ENCODE data around the gene AGMAT. TPM values are rescaled to one million over a fixed set of nuclear protein-coding genes. Genes with fewer than 3 reads are reported as not detected.

Gene AGMAT
- total and polyA plus RNA-seq, 2 of the 13 experiments (the other 11 are each of a cell fraction or from before 2014, with no cell fraction given), result 59.1 to 174 TPM

GRCh38 chr1:15584489-15585363 is at the start of gene AGMAT (continued):
- no peak for TF ChIP-seq THAP9 (CRISPR knock-in tag; IDR thresholded peaks at IDR 0.05; ENCODE audit: borderline replicate concordance)
- TF ChIP-seq TFAP4 (IDR thresholded peaks at IDR 0.05; ENCODE audit: borderline replicate concordance, low read depth), result peak; percentile 42; the same call in 1 of the 2 replicates
- no peak for TF ChIP-seq ZNF577 (CRISPR knock-in tag; IDR thresholded peaks at IDR 0.05; ENCODE audit: borderline replicate concordance, low read depth)
- peak; percentile 91 for TF ChIP-seq ZFP91 (CRISPR knock-in tag; IDR thresholded peaks at IDR 0.05; ENCODE audit: borderline replicate concordance)
- peak; percentile 60; the same call in 1 of the 2 replicates for TF ChIP-seq ZNF552 (CRISPR knock-in tag; IDR thresholded peaks at IDR 0.05; ENCODE audit: borderline replicate concordance)
- TF ChIP-seq, protein P1, sequence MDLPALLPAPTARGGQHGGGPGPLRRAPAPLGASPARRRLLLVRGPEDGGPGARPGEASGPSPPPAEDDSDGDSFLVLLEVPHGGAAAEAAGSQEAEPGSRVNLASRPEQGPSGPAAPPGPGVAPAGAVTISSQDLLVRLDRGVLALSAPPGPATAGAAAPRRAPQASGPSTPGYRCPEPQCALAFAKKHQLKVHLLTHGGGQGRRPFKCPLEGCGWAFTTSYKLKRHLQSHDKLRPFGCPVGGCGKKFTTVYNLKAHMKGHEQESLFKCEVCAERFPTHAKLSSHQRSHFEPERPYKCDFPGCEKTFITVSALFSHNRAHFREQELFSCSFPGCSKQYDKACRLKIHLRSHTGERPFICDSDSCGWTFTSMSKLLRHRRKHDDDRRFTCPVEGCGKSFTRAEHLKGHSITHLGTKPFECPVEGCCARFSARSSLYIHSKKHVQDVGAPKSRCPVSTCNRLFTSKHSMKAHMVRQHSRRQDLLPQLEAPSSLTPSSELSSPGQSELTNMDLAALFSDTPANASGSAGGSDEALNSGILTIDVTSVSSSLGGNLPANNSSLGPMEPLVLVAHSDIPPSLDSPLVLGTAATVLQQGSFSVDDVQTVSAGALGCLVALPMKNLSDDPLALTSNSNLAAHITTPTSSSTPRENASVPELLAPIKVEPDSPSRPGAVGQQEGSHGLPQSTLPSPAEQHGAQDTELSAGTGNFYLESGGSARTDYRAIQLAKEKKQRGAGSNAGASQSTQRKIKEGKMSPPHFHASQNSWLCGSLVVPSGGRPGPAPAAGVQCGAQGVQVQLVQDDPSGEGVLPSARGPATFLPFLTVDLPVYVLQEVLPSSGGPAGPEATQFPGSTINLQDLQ (CRISPR knock-in tag; IDR thresholded peaks at IDR 0.05), result no peak
- TF ChIP-seq, protein P2, sequence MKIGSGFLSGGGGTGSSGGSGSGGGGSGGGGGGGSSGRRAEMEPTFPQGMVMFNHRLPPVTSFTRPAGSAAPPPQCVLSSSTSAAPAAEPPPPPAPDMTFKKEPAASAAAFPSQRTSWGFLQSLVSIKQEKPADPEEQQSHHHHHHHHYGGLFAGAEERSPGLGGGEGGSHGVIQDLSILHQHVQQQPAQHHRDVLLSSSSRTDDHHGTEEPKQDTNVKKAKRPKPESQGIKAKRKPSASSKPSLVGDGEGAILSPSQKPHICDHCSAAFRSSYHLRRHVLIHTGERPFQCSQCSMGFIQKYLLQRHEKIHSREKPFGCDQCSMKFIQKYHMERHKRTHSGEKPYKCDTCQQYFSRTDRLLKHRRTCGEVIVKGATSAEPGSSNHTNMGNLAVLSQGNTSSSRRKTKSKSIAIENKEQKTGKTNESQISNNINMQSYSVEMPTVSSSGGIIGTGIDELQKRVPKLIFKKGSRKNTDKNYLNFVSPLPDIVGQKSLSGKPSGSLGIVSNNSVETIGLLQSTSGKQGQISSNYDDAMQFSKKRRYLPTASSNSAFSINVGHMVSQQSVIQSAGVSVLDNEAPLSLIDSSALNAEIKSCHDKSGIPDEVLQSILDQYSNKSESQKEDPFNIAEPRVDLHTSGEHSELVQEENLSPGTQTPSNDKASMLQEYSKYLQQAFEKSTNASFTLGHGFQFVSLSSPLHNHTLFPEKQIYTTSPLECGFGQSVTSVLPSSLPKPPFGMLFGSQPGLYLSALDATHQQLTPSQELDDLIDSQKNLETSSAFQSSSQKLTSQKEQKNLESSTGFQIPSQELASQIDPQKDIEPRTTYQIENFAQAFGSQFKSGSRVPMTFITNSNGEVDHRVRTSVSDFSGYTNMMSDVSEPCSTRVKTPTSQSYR (CRISPR knock-in tag; IDR thresholded peaks at IDR 0.05; ENCODE audit: borderline replicate concordance), result peak; percentile 99
- no peak for TF ChIP-seq SMAD1 (CRISPR knock-in tag; IDR thresholded peaks at IDR 0.05; ENCODE audit: borderline replicate concordance, low read depth)
- peak; percentile 83; the same call in 1 of the 2 replicates for TF ChIP-seq ZNF678 (CRISPR knock-in tag; IDR thresholded peaks at IDR 0.05)
- TF ChIP-seq, protein P3, sequence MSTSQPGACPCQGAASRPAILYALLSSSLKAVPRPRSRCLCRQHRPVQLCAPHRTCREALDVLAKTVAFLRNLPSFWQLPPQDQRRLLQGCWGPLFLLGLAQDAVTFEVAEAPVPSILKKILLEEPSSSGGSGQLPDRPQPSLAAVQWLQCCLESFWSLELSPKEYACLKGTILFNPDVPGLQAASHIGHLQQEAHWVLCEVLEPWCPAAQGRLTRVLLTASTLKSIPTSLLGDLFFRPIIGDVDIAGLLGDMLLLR (CRISPR knock-in tag; IDR thresholded peaks at IDR 0.05), result no peak
- peak; percentile 97 for TF ChIP-seq RXRA (CRISPR knock-in tag; IDR thresholded peaks at IDR 0.05)
- peak; percentile 73; the same call in 1 of the 2 replicates for TF ChIP-seq HMG20A (CRISPR knock-in tag; IDR thresholded peaks at IDR 0.05; ENCODE audit: borderline replicate concordance)
- TF ChIP-seq KAT2B (IDR thresholded peaks at IDR 0.05; ENCODE audit: borderline replicate concordance, low read depth, low read length), result no peak
- TF ChIP-seq MAFF (IDR thresholded peaks at IDR 0.05; ENCODE audit: low read depth, low read length), result no peak
- 0 out of 2 replicates have a peak, but pooled peaks have one; percentile 13 for TF ChIP-seq GATAD1 (CRISPR knock-in tag; IDR thresholded peaks at IDR 0.05)
